Stimulated activated CD8-positive, alpha-beta memory T cell treated with anti-CD3 and anti-CD28 coated beads, Interleukin-2, amount 100 ng/mL, for 1 hour (primary cell): Measurements from ENCODE around the gene SUDS3.

ENCODE experiments used
- DNase-seq, 2 donors: peaks; one replicate each; pipeline ENCODE4 v3.0.0-alpha.2; 2020; ENCODE audit warnings: low read depth in 2 of 2

Gene SUDS3

GRCh38 chr12:118356809-118357256, 19.5 kb upstream of the SUDS3 start:
- no peak for DNase-seq

- no peak for DNase-seq
Measured at GRCh38 chr12:118357257-118358007, 18.9 kb upstream of the SUDS3 start.

- no peak for DNase-seq
Measured at GRCh38 chr12:118358008-118358359, 18.4 kb upstream of the SUDS3 start.

- no peak for DNase-seq
Measured at GRCh38 chr12:118358612-118359540, 17.5 kb upstream of the SUDS3 start.

GRCh38 chr12:118359541-118359915, 16.8 kb upstream of the SUDS3 start:
- no peak for DNase-seq

- DNase-seq, result no peak
Measured at GRCh38 chr12:118361092-118361404, 15.3 kb upstream of the SUDS3 start.

- no peak for DNase-seq
Measured at GRCh38 chr12:118361889-118362288, 14.5 kb upstream of the SUDS3 start.

- no peak for DNase-seq
Measured at GRCh38 chr12:118368821-118369220, 7.5 kb upstream of the SUDS3 start.

GRCh38 chr12:118370601-118371000, 5.8 kb upstream of the SUDS3 start:
- DNase-seq, result no peak

GRCh38 chr12:118371321-118372282, 4.8 kb upstream of the SUDS3 start:
- no peak for DNase-seq

- peak; percentile 91 to 94 for DNase-seq
Measured at GRCh38 chr12:118372541-118373495, 3.5 kb upstream of the SUDS3 start, which contains the start of gene TAOK3. TAOK3 (minus strand) TSS chr12:118372907; CDS start chr12:118255567, 117,340 bp downstream.

GRCh38 chr12:118373616-118374015, 2.7 kb upstream of the SUDS3 start:
- DNase-seq, result no peak

GRCh38 chr12:118374126-118374725, 2.1 kb upstream of the SUDS3 start:
- DNase-seq, result no peak

GRCh38 chr12:118374909-118375308, 1.4 kb upstream of the SUDS3 start:
- no peak for DNase-seq

- no peak for DNase-seq
Measured at GRCh38 chr12:118375348-118375747, 1.0 kb upstream of the SUDS3 start.

GRCh38 chr12:118377021-118377883, 897 bp downstream of the SUDS3 start:
- DNase-seq, result no peak

GRCh38 chr12:118377884-118378470, 1.6 kb downstream of the SUDS3 start:
- DNase-seq, result peak; percentile 57 to 60

- no peak for DNase-seq
Measured at GRCh38 chr12:118391424-118391823, 15.1 kb downstream of the SUDS3 start.

GRCh38 chr12:118391836-118392235, 15.5 kb downstream of the SUDS3 start:
- DNase-seq, result no peak
